Right lobe of liver (tissue), 6 donors: Measurements from ENCODE around the gene TLDC2. TPM values are rescaled to one million over a fixed set of nuclear protein-coding genes. Genes with fewer than 3 reads are reported as not detected.

Source experiments
- ATAC-seq, 4 donors: fragments of 200-7000 bp; cut with Tn5 transposase; one replicate each; pipeline ENCODE4 v1.9.1; 2020; ENCODE audit warnings: mild to moderate bottlenecking in 4 of 4, moderate library complexity in 4 of 4
- DNase-seq, 3 donors: peaks; one replicate each; pipeline ENCODE4 v3.0.0-alpha.2; 2020
- H3K27ac ChIP-seq, 3 donors: fragments of 200-600 bp; one replicate each; pipeline ENCODE4 v1.8.0; 2022
- H3K27me3 ChIP-seq, 2 donors: fragments of 200-600 bp; one replicate each; pipeline ENCODE4 v1.8.0; 2022
- H3K36me3 ChIP-seq, 4 donors: fragments of 200-600 bp; sonication (generic) in 1 of 4; one replicate each; pipeline versions ENCODE4 v1.5.1 to v1.8.0; 2017 to 2022; ENCODE audit warnings: control low read depth in 1 of 4
- H3K4me1 ChIP-seq, 4 donors: fragments of 200-600 bp; sonication (generic) in 1 of 4; one replicate each; pipeline versions ENCODE4 v1.5.1 to v1.8.0; 2017 to 2022; ENCODE audit warnings: control low read depth in 1 of 4
- H3K4me3 ChIP-seq, 3 donors: fragments of 200-600 bp; one replicate each; pipeline ENCODE4 v1.8.0; 2022
- H3K9me3 ChIP-seq, 4 donors: fragments of 200-600 bp; sonication (generic) in 1 of 4; one replicate each; pipeline versions ENCODE4 v1.5.1 to v1.8.0; 2017 to 2022; ENCODE audit warnings: control low read depth in 1 of 4
- POLR2A ChIP-seq: fragments of 450-650 bp; IDR thresholded peaks from one replicate; pipeline ENCODE4 v1.6.1; 2017; ENCODE audit warnings: antibody characterized with exemption, mild to moderate bottlenecking
- WGBS: methylation state at CpG from one replicate; pipeline ENCODE4 v1.1.6; 2018; ENCODE audit warnings: low coverage, low lambda C conversion rate; ENCODE audit not compliant: insufficient coverage; ENCODE audit errors: missing lambda C conversion rate; 5-methylcytosine and 5-hydroxymethylcytosine counted together
- intact Hi-C, 2 donors: fragments of 100-400 bp; cut with DNase I; formaldehyde crosslinking; loops; one replicate each; pipeline versions ENCODE4 v1.11.2 to v1.14.1; 2022
- total RNA-seq, 6 experiments: library from RNA; depleted of rRNA in 2 of 6; stranded (reverse); fragments of >200 nt in 2 of 6; fragmentation: NEBNext Ultra II Directional in 3 of 6; extraction: Animal tissue kit (Norgen Biotek cat#: 25700) in 3 of 6; gene quantifications; one replicate each; pipeline versions ENCODE4 v1.1.0 to v1.2.4, GENCODE V29; 2016 to 2023
- TF ChIP-seq, protein P1 (sequence below), 4 donors: fragments of 200-600 bp in 3 of 4; fragments of 450-650 bp in 1 of 4; IDR thresholded peaks; one replicate each; pipeline versions ENCODE4 v1.5.1 to v1.8.0; 2016 to 2022; ENCODE audit warnings: antibody characterized with exemption in 4 of 4, mild to moderate bottlenecking in 2 of 4
- donor health status: DM: no; HTN: yes; CAD: no.
- donor health status: DM: no; HTN: no; CAD: no.
- donor health status: DM: no; HTN: no; CAD: no.
- donor health status: DM: no; HTN: yes; CAD: no.
- donor health status: DM: no; HTN: yes; CAD: no.

The TLDC2 gene
- total RNA-seq, 6 experiments from 2014 or later: 0.43 TPM; not detected in 5

DNA sequence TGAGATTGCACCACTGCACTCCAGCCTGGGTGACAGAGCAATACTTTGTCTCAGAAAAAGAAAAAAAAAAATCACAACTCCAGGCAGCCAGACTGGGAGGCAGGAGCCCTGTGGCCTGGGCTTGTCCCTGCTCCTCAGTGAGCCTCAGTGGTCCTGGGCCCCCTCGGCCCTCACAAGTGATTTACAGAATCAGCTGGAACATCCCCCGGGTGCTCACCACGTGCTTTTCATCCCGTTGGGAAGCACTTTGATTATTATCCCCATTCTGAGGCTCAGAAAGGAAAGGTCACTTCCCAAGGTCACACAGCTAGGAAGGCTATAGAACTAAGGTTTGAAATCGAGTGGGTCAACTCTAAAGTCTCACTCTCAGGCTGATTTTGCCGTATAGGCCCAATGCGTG is 43.1 kb upstream of the TLDC2 start:
- H3K4me3 ChIP-seq: no peak overlapping the region
- peak overlapping the region in 1 of 3 donors; percentile 29 for H3K27ac ChIP-seq
- peaks cover 0 to 2% (median 0%) of the 10 kb centered on the region in 4 donors for H3K4me1 ChIP-seq
- TF ChIP-seq, protein P1, sequence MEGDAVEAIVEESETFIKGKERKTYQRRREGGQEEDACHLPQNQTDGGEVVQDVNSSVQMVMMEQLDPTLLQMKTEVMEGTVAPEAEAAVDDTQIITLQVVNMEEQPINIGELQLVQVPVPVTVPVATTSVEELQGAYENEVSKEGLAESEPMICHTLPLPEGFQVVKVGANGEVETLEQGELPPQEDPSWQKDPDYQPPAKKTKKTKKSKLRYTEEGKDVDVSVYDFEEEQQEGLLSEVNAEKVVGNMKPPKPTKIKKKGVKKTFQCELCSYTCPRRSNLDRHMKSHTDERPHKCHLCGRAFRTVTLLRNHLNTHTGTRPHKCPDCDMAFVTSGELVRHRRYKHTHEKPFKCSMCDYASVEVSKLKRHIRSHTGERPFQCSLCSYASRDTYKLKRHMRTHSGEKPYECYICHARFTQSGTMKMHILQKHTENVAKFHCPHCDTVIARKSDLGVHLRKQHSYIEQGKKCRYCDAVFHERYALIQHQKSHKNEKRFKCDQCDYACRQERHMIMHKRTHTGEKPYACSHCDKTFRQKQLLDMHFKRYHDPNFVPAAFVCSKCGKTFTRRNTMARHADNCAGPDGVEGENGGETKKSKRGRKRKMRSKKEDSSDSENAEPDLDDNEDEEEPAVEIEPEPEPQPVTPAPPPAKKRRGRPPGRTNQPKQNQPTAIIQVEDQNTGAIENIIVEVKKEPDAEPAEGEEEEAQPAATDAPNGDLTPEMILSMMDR (IDR thresholded peaks at IDR 0.05): no peak
- no peak for TF ChIP-seq POLR2A
- intact Hi-C loops: no loop called here
- H3K27me3 ChIP-seq: no peaks in the 10 kb centered on the region
- no peaks in the 10 kb centered on the region for H3K9me3 ChIP-seq
- no peak for DNase-seq
- H3K36me3 ChIP-seq: no peaks in the 10 kb centered on the region
- WGBS: 70% methylated on average over 3 of the region's 7 CpGs
- no peak for ATAC-seq

DNA sequence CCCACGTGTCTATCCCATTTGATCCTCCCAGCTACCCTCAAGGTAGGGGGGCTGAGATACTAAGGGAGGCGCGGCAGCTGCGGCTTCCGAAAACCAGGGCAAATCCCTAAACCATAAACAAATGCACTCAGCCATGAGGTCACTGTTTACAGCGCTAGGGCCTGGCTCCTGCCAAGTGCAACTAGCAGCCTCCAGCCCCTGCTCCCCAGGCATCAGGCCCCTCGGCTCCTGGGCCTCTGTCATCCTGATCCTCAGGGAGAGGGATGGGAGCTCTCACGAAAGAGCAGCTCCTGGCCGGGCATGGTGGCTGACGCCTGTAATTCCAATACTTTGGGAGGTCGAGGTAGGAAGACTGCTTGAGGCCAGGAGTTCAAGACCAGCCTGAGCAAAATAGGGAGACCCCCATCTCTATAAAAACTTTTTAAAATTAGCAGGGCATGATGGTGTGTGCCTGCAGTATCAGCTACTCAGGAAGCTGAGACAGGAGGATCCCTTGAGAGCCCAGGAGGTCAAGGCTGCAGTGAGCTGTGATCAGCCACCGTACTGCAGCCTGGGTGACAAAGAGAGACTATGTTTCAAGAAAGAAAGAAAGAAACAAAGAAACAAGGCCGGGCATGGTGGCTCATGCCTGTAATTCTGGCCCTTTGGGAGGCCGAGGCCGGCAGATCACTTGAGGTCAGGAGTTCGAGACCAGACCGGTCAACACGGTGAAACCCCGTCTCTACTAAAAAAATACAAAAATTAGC is 42.5 kb upstream of the TLDC2 start:
- Histone ChIP-seq H3K27ac (peak overlapping the region in 1 of 3 donors; percentile 29), H3K4me1 (peaks cover 0 to 2% (median 0%) of the 10 kb centered on the region in 4 donors), H3K27me3 (no peaks in the 10 kb centered on the region), H3K9me3 (no peaks in the 10 kb centered on the region), H3K4me3 (no peak overlapping the region), H3K36me3 (no peaks in the 10 kb centered on the region)
- ATAC-seq: no peak
- TF ChIP-seq, protein P1 (IDR thresholded peaks at IDR 0.05): no peak
- TF ChIP-seq POLR2A: no peak
- DNase-seq: no peak
- intact Hi-C loops: no loop called here
- 74% methylated on average over 12 of the region's 19 CpGs for WGBS

DNA sequence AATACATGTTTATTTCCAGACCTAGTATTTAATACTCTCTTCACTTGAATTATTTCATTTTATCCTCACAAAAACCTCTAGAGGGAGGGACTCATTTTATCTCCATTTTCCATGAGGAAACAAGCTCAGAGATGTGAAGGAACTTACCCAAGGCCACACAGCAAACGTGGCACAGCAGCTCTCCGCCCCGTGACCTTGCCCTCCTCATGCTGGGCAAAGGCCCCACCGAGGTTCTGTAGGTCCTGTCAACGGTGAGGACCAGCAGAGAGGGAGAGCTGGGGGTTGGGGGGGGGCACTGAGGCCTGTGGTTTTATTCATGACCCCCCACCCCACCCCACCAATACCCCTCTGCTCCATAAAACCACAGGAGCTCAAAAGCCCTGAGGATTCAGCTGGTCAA is 40.9 kb upstream of the TLDC2 start:
- Histone ChIP-seq H3K4me1 (peaks cover 0 to 2% (median 0%) of the 10 kb centered on the region in 4 donors), H3K4me3 (no peak overlapping the region), H3K9me3 (no peaks in the 10 kb centered on the region), H3K36me3 (no peaks in the 10 kb centered on the region), H3K27ac (peak overlapping the region in 1 of 3 donors; percentile 43), H3K27me3 (no peaks in the 10 kb centered on the region)
- TF ChIP-seq, protein P1 (IDR thresholded peaks at IDR 0.05): no peak
- no peak for TF ChIP-seq POLR2A
- ATAC-seq (no peak), DNase-seq (no peak)
- intact Hi-C loops: no loop called here
- 52% methylated on average over 5 of the region's 5 CpGs for WGBS

DNA sequence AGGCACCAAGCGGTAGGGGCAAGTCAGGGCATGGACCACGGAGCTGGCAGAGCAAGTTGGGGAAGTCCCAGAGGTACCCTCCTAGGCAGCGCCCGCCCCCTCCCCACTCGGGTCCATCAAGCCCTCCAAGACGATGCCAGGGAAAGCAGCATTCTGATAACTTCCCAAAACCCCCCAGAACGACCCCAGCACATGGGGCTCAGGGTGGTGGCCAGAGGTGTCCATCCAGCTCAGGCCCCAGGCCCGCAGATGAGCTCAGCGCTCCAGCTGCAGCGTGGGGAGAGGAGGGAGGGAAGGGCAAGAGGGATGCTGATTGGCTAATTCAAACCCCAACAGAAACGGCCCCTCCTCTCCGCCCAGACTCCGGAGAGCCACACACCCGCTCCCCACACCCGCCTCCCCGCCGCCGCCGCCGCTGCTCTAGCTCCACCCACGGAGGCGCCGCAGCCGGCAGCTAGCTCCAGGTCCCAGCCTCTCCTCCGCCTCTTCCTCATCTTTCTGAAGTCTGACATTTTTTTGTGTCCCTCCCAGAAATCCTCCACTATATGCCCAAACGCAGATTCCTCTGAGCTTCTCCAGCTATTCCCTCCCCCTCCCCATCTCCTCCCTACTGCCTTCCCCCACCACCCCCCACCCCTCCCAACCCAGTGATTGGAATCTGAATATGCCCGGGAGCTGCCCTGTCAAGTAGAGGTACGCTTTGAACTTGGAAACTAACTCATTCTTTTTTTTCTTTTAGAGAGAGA is 40.3 kb upstream of the TLDC2 start:
- Histone ChIP-seq H3K4me3 (peak overlapping the region in 1 of 3 donors; percentile 26), H3K27ac (peak overlapping the region in 1 of 3 donors; percentile 43), H3K9me3 (no peaks in the 10 kb centered on the region), H3K36me3 (no peaks in the 10 kb centered on the region), H3K4me1 (peaks cover 0 to 2% (median 0%) of the 10 kb centered on the region in 4 donors), H3K27me3 (no peaks in the 10 kb centered on the region)
- WGBS: 7% methylated on average over 20 of the region's 28 CpGs
- intact Hi-C loops: no loop called here
- ATAC-seq (peak; percentile 98 to 99 (median 99)), DNase-seq (peak; percentile 85 to 91 (median 90))
- TF ChIP-seq, protein P1 (IDR thresholded peaks at IDR 0.05): no peak
- TF ChIP-seq POLR2A: no peak
